Mesenteric fat pad (tissue), 1 donor: ENCODE data around the gene SLC23A2. TPM values are rescaled to one million over a fixed set of nuclear protein-coding genes. Genes with fewer than 3 reads are reported as not detected.

Source experiments
- DNase-seq: peaks from one replicate; pipeline ENCODE4 v3.0.0-alpha.2; 2020; ENCODE audit warnings: low spot score
- total RNA-seq: library from RNA; stranded (reverse); fragmentation: NEBNext Ultra II Directional; extraction: Animal tissue kit (Norgen Biotek cat#: 25700); gene quantifications from one replicate; pipeline ENCODE4 v1.2.1, GENCODE V29; 2021
- donor health status: DM: yes; HTN: yes; CAD: no.

Gene SLC23A2
- total RNA-seq, 1 donor from 2014 or later: 22.2 TPM

DNA sequence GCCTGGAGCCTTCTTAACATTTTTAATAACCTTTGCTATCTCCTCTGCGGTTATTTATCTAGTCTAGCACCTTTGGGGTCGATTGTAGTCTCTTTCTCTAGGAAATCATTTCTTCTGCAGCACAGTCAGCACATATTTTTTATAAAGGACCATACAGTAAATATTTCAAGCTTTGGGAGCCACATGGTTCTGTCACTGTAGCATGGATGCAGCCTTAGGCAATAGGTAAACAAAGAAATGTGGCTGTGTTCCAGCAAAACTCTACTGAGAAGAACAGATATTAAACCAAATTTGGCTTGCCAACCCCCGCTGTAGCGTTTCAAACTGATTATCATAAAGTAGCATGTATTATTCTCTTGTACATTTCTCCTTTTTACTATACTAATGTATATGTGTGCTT lies 95.7 kb downstream of the SLC23A2 start:
- no peak for DNase-seq

DNA sequence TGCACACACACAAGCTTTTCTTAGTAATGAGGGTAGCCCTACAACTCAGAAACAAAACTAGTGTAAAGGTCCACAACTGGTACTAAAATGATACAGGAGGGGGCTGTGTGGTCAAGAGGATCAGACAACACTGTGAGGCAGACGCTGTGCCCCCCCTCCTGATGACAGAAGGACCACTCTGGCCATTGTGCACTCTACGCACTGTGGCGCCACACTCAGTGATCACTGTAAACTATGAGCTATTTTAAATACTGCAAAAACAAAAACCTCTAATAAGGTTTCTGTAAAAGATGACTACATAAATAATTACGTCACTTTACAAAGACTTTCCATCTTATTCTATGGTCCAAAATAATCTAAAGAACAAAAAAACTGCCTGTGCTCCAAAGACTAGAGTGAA lies 96.1 kb downstream of the SLC23A2 start:
- no peak for DNase-seq

DNA sequence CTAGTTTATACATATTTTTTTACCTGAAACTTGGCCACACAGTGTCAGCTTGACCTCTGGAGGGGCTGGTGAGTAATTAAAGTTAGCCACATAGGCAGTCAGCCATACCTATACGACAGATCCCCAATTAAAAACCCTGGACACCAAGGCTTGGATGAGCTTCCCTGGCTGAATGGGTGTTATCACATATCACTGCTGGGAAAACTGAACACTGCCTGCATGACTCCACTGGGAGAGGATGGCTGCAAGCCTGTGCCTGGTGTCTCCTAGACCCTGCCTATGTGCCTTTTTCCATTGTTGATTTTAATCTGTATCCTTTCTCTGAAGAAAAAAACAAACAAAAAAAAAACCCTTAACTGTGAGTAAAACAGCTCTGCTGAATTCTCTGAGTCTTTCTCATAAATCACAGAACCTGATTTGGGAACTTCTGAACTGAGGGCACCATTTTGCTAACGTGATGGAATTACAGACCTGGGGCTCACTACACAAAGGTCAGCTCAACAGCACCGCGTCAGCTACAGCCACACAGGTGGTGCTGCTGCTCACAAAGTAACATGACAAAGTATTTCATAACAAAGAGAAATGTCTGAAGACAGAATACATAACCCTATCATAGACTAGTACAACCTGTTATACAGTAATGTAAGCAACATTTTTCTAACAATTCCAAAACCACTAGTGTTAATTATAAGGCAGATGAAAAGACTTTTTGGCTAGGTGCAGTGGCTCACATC lies 97.0 kb downstream of the SLC23A2 start:
- no peak for DNase-seq

DNA sequence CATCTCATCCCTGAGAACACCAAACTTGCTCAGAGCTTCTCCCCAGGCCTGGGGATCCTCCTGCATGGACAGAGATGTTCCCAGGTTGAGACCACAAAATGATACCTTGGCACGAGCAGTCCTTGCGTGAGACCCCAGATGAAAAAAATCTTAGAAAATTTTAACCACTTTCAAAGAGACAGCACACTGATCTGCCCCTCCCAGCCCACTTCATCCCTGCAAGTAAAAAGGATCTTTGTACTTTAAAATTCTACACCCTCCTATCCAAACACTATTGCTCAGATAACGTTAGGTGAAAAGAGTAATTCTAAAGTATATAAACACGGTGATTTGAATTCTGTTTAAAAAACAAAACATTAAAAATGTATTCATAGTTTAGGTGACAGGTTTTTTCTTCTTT lies 98.5 kb downstream of the SLC23A2 start:
- DNase-seq: no peak

DNA sequence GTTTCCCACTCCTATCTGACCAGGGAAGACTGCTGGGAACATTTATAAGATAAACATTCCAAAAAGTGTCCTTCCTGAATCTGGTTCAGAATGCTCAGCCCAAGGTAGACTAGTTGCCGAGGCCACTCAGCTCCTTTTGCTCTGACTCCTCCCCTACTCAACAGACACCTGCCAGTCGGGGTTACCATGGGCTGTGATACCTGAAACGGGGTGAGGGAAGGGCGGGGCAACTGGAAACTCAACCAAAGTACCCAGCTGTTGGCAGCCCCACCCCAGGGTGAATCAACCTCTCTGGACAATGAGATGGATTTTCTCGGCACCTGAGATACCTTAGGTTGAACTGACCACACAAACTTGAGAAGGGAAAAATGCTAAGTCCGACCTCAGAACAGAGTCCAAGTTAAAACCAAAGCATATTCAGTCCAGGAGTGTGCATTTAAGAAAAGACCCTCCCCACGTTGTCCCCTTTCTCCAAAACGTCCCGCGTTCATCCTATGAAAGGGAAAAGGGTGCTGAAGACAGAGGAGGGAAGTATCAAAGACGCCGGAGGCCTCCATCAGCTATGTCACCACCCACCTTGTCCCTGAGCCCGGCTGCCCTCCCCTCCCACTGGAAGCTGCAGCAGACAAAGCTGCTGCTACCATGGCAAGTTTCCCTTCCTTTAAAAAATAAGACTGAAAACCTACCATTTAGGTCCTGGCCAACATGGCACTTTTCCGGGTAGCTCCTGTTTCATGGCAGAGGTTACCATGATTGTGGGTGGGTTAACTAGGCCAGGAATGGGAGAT lies 100.1 kb downstream of the SLC23A2 start:
- DNase-seq: no peak

DNA sequence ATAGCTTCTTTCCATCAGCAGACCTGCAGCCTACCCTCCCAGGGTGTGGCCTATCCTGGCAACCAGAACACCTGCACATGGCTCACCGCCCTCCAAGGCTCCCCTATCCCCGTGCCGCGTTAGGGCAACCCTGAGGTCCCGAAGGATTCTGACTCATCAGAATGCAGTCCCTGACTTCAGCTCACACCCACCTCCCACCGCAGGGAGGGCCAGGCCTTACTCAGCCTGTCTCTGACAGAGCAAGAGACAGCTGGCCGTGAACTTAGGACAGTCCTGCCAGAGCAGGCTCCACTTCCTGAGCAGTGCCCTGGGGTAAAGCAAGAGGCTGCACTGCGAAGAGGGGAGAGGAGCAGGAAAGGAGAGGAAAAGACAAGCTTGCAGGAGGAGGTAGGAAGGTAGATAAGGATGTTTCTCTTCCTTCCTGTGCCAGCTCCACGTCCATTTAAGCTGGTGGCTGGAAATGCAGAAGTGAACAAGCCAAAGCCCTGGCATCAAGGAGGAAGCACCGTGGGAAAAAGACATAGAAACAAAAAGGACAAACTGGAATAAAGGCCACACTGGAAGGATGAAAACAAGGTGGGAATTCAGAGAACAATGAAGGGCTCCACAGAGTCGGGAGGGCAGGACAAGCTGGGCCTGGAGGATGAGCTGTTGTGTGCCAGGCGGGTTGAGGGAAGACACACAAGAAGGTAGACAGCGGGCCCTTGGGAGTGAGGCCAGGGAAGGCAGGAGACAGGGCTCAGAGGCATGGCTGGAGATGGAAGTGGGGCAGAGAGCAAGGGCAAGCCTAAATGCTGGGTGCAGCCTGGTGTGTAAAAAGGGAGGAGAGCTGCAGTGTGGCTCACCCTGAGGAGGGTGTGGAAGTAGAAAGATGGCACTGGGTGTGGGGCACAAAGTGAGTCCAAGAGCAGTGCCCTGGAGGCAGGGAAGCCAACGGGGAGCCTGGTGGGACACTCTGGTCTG lies 102.7 kb downstream of the SLC23A2 start:
- DNase-seq: no peak

DNA sequence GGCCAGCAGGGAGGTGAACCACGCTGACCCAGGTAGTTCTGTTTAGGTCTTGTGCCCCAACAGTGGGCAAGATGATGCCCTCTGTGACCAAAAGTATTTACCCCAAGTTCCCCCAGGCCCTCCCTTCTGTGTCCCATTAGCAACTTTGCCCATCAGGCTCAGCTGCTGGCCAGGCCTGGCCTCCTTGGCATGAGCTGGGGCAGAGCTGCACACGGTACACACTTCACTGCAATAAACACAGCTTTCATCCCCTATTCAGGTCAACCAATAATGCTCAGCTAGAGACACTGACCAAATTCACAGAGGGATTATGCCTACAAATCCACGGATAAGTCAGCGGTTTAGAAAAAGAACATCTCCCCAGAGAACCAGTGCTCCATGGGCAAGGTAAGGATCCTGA lies 103.7 kb downstream of the SLC23A2 start:
- no peak for DNase-seq

DNA sequence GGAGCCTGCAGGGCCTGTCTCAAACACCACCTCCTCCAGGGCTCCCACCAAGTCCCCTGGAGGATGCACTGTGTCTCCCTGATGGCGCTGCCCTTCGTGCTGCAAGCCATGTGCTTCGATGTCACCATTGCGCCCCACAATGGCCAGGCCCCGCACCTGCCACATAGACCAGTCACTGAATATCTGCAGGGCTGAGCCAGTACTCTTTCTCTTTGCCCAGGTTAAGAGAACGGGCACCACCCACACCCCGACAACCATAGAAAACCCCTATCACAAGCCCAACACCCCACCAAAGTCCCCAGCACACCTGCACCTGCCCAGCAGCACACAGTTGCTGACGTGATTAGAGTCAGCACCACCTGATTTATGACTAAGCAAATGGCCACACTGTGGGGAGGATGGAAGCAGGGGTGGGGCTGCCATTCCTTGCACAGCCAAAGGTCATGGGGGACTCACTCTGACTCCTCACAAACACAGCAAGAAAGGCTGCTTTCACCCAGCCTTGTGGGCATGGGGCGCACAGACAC lies 104.3 kb downstream of the SLC23A2 start:
- no peak for DNase-seq

DNA sequence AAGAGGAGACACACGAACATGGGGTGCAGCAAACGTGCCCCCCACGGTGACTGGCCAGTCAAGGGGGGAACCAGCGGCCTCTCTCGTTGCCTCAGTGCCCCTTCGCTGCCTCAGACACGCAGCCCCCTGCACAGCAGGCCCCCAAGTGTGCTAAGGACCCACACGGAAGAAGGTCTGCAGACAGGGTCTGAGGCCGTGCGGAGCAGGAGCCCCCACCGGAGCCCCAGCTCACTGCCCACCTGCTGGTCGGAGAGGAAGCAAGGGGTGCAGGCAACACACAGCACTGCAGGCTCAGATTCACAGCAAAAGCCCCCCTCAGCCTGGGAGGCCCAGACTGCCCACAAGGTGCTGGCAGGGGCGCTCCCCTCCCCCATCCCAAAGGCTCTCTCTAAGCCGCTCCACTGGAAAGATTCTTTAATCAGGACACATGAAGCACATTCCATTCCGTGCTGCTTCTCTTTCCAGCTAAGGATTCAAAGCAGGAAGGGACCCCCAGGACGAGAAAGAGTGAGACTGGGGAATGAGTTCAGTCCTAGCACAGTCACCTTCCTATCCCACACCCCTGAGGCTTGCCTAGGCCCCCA lies 105.1 kb downstream of the SLC23A2 start:
- DNase-seq: no peak

DNA sequence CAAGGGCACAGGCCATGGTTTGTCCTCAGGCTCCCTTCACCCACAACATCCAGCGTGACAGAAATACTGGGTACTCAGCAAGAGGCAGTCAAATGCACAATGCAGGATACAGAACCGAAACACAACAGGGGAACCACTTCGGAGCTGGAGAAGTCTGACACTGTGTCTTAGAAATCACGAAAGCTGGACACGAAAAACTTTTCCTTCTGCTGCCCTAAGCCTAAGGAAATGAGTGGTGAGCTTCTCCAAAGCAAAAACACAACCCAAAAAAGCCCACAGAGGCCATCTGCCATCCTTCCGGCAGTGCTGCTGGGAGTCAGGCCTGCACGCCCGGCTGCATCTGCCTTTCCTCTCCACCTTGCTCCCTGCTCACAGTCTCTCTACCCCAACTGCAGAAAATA lies 106.3 kb downstream of the SLC23A2 start:
- no peak for DNase-seq

DNA sequence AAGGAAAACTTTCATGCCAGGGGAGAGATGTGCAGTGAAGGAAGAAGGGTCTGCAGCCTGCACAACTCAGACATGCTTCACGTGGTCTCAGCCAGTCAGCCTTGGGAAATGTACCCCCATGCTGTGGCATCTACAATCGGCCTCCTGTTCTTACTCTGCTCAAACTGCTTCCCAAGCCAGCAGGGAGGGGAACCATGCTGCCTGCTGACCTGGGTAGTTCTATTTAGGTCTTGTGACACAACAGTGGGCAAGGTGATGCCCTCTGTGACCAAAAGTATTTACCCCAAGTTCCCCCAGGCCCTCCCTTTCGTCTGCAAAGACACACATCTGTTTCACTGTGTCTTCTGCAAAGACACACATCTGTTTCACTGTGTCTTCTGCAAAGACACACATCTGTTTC lies 106.9 kb downstream of the SLC23A2 start:
- no peak for DNase-seq

DNA sequence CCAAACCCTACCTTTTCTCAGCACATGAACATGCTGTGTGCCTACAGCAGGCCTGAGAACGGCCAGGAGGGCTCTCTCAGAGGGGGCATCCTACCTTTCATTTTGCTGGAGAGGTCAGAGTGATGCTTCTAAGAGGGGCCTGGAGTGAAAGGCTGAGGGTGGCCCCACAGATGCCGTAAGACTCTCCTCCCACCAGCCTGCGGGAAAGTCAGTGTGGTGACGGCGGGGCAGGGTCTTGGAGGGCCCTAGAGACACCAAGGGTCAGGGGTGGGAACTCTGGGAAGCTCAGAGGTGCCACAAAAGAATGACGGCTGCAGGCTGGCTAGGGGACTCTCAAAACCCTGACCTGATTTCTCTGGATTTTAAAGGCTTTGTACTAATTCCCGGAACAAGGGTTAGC lies 107.6 kb downstream of the SLC23A2 start:
- DNase-seq: no peak

DNA sequence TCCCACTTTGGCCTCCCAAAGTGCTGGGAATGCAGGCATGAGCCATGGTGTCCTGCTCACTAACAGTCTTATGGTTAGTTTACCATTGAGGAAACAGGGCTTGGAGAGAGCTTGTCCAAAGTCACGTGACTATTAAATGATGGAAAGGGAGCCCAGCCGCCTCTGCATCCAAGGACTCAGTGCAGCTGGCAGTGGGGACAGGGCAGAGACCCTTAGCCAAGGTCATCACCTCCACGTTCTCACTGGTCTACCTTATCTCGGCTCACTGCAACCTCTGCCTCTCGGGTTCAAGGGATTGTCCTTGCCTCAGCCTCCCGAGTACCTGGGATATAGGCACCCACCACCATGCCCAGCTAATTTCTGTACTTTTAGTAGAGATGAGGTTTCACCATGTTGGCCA lies 109.3 kb downstream of the SLC23A2 start:
- no peak for DNase-seq

DNA sequence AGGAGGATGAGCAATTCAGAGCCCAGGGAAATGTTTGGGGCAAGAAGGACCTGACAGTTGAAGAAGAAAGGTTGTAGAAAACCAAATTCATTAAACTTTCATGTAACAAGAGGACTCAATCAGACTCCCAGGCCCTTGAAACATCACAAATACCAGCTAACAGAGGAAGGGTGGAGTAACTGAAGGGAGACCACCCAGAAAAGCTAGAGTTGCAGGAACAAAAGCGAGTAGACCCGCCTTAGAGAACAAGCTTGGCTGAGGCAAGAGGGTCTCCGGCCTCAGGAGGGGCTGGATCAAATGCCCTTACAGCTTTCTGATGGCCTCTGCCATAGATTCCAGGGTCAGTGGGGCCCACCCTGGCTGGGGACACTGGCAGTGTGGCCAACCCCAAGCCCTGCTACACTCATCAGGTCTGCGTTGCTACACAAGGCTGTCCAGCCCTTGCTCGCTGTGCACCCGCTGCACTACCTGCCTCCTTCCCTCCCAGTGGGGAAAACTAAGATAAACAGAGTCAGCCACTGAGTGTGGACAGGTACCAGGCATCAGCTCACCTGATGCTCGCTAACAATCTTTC lies 110.0 kb downstream of the SLC23A2 start:
- DNase-seq: no peak

DNA sequence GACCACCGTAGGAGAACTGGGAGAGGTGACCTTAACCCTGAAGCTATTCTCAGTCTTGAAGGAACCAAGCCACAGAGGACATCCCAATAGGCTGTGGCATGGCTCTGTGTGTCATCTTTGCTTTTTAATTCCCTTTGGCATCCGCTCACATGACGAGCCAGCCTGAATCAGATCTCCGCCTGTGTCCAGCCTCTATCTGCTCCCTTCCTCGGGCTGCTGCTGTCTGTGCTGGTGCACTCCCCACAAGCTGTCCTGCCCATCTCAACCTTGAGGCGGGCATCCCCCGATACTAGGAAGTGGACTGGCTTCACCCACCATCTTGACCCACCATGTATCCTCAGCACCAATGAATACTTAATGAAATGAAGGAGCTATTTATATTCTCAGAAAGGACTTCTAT lies 111.9 kb downstream of the SLC23A2 start:
- DNase-seq: no peak

DNA sequence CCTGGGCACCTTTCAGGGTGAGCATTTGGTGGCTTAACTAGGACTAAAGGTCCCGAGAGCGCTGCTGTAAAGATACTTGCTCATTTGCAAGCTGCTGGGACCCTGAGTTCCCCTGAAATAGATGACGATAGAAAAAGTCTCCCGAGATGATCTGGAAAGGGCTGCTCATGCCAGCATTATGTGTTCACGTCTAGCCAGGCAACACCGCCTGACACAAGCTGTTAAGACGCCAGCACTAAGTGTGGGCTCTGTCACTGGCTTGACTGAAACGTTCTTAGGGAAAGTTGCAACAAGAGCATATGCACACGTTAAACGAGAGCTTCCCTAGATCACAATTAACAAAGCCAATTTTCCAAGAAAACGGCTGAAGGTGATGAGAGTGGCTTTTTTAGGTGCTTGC lies 113.7 kb downstream of the SLC23A2 start:
- DNase-seq: no peak

DNA sequence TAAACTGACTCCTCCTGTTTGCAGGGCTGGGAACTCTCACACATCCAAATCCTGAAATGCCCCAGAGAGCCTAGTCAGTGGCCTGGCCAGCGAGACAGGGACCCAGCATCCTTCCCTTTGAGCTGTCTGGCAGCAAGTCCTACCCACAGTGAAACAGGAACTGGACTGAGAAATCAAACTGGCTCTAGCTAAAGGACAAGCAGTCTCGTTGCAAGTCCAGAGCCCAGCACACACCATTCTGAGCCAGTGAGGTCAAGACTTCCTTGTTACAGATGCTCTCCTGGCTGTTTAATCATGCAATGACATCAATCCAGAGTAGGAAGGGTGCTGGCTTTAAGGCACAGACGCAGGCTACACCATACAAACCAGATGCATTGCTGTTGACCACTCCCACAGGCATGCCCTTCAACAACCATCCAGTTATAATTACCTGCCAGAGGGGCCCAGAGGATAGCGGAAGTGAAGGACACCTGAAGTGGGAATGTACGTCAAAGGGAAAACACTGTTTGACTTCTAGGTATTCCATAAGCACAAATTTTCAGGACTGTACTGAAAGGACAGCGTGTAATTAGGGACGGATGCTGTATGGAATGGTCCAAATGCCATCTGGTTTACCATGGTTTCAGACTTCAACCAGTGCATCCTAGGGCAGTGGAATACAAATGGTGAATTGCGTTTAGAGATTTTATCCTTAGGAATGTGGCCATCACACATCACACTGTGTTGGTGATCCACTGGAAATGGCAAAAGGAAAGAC lies 114.4 kb downstream of the SLC23A2 start:
- DNase-seq: no peak

DNA sequence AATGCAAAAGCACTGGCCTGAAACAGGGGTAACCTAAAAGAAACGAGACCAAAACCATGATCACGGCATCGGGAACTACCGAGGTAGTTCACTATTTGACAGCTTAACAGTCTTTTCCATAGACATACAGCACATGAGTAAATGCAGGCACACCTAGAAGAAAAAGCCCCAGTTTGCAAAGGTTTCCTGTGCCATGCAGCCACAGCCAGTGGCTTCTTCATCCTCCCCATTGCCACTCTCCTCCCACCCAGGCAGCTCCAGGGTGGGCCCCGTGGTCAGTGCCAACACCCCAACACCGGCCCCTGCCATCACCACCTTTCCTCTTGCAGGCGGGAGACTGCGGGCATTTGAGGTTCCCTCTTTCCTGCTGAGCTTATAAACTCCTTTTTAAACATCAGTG lies 115.4 kb downstream of the SLC23A2 start:
- DNase-seq: no peak

DNA sequence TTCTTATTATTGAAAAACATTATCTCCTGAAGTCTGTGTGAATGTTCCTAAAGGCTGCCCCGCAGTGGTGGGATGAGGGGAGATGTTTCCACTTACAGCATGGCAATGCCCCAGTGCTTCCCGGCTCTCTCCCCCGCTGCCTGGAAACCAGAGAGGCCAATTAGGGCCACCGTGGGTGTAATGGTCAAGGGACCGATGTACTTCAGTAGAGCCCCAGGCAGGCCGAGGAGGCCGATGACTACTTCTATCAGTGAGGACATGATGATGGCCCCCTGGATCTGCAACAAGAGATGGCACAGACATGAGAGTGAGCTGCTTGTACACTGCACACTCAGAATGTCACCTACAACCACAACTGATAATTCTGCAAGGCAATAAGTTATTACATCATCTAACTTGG lies 117.8 kb downstream of the SLC23A2 start:
- no peak for DNase-seq

DNA sequence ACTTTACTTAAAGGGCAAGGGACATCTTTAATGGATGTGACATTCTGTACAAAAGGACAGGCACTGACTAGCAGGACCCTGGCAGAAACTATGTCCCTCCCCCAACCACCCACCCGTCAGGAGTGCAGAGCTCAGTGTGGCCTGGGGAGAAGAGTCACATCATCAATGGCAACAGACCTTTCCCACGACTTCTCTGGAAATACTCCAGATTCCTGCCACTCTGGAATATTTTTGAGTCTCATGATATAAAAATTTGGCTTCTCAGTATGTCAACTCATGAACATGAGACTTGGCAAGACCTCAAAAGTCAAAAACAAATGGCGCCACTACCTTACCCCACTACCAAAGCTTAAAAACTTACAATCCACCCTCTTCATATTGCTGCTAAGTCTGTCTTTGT lies 118.3 kb downstream of the SLC23A2 start:
- no peak for DNase-seq
